Endometrium (tissue), 2 donors: ENCODE measurements around the gene RGL1.

ENCODE experiments used
- FAIRE-seq: peaks from 2 replicates; lab custom pipeline; 2012; peaks lifted over from hg19 to GRCh38; lab: Jason Lieb, UNC
- donor health status: control.
- donor health status: control.

Gene RGL1

DNA sequence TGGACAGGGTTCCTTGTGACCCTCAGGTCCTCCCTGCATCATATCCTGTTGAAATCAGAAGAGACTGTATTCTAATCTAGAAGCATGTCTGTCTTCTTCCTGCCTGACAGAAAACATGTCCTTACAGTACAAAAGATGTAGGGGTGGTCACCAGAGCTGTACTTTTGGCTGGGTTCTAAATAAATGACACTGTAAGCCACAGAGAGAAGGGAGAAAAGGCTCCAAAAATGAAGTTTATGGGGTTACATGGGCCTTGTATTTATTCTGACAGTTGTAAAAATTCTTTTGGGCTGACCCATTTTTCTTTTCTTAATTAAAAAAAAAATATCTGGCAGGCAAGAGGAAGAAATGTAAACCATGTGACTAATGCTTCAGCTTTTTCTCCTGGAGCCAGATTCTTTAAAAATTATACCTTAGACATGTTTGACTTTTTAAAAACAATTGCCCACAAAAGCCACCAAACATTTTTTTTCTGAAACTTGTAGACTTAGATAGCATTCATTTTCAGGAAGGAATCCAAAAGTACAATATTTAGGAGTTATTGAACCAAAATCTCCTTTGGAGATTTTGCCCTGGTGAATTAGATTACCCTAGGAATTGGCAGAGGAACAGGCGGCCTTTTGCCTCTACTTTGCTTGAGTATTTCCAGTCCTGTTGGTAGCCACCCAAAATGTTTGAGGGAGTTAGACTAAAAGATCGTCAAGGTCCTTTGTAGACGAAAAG, 17.1 kb downstream of the RGL1 start:
- peak; percentile 94 for FAIRE-seq

DNA sequence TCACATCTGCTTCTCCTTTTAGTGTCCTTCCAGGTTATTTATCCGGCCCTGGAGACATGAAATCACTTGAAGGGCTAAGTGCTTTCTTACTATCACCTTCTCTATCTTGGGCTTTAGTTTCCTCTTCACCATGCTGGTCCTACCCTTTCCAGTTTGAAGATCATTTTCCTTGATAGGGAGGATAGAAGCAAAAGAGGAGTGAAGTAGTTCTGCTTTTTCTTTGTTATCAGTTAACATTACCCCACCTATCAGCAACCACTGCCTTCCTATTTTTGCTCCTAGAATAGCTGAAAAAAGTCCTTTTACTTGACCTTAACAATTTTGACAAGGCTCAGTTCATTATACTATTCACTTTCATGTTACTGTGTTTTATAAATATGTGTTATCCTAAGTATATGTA, 19.4 kb downstream of the RGL1 start:
- no peak for FAIRE-seq

DNA sequence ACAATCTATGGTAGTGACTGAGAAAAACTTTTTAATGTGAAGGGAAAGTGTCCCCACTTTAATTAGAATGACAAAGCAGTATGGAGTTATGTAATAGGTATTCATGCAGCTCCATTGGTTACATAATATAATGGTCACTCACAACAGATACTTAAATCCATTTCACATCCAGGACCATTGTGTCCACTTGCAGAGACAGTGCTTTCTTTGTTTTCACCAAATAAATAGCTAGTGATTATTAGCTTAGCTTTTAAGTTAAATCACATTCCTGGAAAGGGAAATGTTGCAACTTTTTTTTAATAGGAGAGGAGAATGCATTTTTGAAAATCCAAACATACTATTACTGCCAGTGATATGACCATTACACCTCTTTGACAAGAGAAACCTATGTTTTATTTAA, 22.9 kb downstream of the RGL1 start:
- FAIRE-seq: no peak

DNA sequence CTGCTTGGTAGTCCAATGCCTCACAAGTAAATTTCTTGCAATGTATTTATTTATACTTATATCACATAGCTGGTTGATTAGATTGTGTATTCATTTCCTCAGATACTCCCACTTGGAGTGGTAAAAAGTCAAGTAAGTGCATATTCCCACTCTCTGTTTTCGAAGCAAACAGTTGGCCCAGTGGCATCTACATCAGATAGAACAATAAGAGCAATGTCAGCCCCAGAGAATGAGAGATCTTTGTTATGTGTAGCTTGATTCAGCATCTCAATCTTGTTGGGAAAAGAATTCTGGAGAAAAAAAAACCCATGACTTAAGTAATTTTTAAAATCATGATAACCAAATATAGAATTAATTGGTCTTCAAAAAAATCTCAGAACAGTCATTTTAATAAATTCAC, 25.5 kb downstream of the RGL1 start:
- FAIRE-seq: no peak

DNA sequence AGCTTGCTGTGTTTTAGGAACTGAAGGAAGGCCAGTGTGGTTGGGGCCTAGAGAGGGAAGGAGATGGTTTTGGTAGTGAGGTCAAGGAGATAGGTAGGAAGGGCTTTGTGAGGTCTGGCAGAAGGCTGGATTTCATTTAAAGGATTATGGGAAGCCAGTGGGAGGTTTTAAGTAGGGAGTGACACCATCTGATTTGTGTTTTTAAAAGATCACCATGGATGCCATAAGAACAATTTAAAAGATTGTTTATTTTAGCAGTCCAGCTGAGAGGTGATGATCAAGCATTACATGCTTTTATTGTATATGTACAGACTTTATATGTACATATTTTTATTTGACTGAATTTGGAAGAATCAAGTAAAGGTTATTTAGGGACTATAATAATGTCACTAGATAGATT, 26.4 kb downstream of the RGL1 start:
- FAIRE-seq: no peak

DNA sequence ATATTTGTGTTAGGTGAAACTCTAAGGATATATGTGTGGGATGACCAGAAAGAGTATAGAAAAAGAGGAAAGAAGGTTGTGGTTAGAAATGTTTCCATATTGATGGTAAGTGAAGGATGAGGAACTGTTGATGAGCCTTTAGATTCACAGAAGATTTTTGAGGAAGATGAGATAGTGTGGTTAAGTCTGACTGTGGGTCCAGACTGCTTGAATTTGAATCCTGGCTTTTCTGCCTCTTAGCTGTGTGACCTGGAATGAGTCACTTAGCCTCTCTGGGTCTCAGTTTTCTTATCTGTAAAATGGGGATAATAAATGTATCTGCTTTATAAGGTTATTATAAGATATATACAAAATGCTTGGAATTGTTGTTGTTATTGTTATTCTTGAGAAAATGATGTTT, 27.5 kb downstream of the RGL1 start:
- no peak for FAIRE-seq

DNA sequence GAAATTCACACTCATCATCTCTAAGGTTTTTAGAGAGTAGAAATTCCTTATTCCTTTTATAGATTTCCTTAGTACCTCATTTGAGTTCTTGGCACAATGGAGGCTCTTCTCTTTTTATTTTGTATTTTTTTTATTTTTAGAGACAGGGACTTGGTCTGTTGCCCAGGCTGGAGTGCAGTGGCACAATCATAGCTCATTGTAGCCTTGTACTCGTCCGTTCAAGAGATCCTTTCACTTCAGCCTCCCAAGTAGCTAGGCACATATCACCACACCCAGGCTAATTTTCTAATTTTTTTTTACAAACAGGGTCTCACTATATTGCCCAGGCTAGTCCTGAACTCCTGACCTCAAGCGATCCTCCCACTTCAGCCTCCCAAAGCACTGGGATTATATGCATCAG, 29.6 kb downstream of the RGL1 start:
- no peak for FAIRE-seq

DNA sequence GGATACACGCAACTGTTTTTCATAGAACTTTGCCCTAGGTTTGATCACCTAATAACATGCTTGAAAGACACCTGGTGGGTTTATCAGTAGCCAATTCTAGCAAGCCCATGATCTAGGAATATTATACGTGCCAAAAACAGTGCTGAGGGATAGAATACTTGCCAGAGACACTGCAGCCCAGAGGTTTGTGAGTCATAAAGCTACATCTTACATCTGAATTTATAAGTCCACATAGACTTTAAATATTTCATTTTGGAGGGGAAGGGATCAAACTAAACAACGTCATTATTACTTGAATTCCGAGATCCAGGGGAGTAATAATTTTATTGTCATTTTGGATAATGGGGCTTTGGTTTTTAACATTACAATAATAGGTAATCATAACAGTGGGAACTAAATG, 31.7 kb downstream of the RGL1 start:
- no peak for FAIRE-seq

DNA sequence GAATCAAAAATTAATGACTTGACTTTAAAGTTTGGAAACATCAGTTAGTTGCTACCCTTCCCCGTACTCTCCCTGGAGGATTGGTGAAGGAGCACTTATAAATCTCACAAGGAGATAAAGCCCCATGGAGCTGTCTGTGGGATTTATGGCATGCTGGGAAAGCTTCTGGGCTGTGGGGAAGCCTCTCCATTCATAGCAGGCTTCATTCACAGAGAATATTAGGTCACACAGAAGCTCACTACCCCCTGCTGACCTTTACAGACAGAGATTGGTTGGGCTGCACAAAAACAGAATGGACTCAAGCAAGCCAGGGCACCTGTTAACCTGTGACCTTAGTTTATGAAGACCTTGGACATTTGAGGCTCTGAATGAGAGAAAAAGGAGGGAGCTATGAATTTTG, 32.1 kb downstream of the RGL1 start:
- no peak for FAIRE-seq

DNA sequence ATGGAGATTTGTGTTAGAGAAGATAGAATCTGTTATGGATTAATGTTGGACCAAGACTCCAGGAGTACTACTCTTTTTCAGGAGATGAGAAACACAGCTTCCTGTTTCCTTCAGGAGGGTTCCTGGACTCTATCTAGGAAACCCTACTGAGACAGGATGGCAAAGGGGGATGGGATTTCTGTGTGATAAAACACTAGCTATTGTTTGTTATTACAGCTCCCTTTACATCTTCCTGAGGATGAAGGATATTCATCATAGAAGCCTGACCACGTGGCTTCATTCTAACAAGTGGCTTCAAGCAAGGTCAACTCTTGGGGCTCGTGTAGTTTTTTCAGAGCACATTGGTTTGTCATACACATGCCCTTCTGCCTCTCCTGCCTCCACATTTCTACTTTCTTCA, 33.3 kb downstream of the RGL1 start:
- no peak for FAIRE-seq

DNA sequence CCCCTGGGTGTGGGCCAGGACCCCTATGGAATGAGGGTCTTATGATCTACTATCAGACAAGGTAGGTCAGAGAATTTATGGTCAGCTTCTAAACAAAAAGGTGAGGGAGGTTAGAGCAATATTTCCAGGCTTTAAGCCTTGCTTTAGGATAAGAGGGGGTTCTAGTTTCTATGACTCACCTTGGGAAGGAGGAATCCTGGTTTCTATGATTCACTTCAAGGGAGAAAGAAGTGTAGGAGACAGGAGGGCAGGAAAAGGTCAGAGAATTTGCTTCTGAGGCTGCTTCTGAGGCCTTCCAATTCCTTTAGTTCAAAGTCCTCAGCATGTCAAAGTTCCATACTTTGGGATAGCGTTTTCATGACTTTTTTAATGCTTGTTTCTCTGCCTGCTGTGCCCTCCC, 35.2 kb downstream of the RGL1 start:
- FAIRE-seq: no peak

DNA sequence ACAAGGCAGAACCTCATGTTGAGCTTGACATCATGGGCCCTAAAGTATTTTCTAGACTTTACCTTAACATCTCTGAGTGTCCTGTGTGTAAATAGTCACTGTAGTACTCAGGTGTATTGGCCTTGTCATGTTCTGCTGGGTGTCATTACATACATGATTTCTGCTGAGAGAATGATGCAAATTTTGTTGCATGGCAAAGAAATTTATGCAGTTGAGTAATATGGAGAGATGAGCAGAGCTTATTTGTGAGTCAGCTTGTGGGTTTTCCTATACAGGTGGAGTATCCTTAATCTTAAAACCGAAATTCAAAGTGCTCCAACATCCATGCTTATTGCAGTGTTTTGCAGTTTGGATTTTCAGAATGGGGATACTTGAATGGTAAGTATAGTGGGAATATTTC, 36.6 kb downstream of the RGL1 start:
- FAIRE-seq: no peak

DNA sequence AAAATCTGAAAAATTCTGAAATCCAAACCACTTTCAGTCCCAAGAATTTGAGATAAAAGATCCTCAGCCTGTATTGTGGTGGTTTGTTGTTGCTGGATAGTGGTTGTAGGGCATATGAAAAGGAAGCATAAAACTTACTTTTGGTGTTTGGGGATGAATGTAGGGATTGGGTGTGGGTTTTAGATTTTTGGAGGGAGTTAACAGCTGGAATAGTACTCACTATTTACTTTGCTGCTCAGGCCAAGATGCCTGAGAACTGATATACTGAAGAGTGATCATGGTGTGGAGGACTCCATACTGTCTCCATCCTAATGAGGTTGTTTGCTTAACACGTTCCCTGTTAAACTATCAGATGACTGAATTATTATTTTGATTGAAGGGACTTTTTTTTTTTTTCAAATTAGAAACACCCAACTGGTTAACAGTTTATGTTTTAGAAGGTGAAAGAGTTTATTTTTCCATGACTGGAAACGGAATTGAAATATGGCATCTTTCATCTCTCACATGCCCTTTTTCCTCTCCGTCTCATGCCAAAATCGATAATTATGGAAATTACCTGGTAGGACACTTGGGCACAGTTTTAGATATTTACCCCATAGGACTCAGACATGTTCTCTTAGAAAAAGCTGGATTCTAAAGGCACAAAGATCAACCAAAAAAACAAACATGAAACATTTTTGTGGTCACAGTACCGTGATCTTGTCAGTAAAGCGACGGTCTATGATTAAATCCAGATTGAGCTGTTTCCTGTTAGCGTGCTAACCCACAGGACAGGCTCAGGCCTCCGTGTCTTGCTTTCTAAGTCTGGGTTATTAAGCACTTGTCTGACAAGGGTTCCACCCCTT, 37.3 kb downstream of the RGL1 start:
- peak; percentile 80 for FAIRE-seq

DNA sequence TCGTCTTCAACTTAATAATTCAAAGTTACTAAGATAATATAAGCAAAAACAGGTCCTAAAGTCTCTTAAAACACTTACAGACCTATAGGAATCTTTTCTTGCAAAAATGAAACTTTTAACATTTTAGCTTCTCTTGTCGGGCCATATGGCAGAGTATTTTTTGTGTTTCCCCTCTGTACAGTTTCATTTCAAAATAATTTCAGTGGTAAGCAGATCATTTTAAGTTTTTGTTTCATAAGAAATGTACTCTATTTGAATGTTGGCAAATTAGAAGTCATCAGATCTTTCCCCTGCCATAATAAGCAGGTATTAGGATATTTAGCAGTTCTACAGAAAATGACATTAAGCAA, 37.9 kb downstream of the RGL1 start:
- no peak for FAIRE-seq

DNA sequence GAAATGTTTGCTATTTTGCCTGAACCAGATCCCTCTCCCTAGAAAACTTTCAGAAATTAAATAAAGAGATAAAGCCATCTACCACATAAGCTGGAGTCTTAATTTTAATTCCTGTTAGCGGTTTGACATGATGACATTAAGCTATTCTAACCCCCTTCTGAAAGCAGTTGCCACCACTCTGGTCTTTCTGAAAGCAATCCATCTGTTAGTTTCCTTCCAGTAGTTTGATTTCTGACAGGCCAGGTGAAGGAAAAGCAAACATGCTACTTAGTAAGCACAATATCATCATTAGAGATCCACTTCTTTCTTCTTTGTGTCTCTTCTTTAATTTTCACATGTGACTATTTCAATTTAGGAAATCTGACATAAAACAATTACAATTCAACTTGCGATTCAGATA, 39.9 kb downstream of the RGL1 start:
- no peak for FAIRE-seq

DNA sequence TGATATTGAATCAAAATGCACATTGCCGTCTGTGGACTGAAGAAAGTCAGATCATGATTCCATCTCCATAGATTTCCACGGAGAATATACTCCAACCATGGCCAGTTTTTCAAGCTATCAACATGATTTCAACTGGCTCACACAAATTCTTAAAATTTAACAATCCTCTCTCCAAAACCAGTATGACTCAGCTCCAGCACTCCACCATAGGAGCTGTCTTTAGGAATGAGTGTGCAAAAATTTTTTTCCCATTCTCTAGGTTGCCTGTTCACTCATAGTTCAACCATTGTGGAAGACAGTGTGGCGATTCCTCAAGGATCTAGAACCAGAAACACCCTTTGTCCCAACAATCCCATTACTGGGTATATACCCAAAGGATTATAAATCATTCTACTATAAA, 40.8 kb downstream of the RGL1 start:
- no peak for FAIRE-seq

DNA sequence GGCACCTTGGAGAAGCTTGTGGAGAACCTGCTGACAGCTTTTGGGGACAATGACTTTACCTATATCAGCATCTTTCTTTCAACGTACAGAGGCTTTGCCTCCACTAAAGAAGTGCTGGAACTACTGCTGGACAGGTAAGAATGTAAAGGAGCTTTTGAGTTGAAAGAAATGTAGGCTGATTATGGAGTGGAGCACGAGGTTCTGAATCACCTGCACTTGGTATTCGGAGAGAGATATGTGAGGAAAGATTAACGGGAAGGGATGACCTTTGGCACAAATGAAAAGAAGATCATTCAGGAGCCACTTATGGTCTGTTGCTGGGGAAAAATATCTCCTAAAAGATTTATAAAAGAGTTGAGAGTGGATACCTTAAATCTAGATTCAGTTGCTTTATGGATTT, 42.7 kb downstream of the RGL1 start:
- FAIRE-seq: no peak

DNA sequence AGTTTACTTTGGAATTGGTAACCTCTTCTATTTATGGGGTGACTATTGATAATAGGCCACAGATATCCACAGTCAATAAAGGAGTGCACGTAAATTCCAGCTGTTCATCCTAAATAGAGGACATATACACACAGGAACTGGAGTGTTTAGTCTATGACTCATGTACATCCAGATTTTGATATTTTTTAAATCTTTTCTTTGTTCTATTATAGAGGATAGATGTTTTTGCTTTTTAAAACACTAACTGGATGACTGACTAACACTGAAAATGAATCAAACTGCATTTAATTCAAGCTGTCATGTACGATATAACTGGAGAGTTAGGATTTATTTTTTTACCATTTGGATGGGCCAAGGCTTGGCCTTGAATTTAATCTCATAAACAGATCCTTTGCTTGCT, 45.9 kb downstream of the RGL1 start:
- FAIRE-seq: no peak

DNA sequence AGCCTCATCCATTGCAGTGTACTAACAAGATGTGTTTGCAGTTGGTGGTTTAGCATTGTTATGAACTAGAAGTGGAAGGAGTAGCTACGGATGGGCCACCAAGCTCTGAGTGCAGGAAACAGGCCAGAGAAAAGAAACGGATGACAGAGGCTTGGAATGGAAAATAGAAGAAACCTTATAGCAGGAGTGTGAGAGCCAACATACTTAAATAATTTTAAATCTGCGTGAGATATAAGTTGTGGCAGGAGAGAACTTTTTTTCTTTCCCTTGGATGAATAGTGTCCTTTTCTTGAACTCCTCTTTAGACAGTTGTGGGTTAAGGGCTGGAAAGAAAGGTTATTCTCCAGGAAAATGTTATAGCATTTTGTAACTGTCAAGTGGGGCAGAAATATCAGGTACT, 54.2 kb downstream of the RGL1 start:
- FAIRE-seq: no peak

DNA sequence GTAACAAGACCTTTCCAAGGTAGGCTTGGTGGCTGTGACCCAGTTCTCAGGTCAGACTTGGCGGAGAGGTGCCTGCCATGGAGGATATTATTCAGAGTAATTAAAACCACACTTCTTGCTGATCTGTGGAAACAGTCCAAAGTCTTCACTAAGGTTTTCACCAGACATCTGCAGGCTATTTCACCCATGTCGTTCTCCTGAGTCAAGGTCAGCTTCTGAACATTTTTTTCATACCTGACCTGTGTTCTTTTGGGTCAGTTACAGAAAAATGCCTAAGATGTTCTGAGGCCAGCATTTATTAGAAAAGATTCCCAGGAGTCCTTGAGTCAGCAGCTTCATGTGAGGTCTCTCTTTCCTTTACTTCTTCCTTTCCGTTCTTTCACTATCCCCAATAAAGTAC, 54.9 kb downstream of the RGL1 start:
- peak; percentile 83 for FAIRE-seq

DNA sequence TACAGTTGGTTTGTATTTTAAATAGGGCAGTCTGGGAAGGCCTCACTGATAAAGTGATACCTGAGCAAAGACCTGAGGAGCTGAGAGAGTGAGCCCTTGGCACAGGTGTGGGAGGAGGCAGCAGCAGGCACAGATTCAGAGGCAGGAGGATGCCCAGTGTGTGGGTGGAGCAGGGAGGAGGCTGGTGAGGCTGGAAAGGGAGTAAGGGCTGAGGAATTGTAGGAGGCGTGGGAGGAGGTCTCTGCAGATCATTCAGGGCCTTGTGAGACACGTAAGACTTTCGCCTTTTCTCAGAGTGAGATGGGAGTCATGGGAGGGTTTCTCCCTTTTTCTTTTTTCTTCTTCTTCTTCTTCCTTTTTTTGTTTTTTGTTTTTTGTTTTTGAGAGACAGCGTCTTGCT, 58.0 kb downstream of the RGL1 start:
- FAIRE-seq: no peak

DNA sequence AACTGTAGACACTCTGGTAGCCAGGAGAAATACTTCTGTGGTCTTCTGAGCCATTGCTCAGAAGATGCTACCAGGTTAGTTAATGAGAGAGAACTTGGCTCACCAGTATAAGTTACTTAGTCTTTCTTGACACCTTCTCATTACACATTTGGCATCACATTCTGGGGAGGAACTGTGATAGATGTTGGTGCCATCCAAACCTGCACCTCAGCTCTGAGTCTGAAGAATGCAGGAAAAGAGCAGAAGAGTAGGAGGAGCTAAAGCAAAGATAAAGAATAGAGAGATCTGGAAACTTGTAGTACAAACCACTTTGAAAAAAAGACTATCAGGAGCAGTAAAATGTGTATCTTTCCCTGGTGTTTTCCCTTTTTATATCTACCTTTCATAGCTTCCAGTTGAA, 58.9 kb downstream of the RGL1 start:
- FAIRE-seq: no peak

DNA sequence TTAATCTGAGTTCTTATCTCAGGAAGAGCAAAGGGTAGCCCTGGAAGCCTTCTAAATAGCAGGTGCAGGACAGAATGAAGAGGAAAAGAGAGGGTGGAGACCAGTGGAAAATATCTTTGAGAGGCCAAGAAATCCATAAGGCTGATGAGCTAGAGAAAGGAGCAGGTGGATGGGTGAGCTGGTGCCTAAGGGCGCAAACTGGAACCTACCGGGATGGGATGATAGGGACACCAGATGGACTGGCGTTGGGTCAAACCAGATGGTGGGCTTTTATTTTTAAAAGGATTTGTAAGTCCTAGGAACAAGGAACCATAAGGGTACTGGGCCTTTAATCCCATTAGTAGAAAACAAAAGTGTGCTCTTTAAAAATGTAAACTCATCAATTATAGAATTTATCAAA, 59.7 kb downstream of the RGL1 start:
- no peak for FAIRE-seq

DNA sequence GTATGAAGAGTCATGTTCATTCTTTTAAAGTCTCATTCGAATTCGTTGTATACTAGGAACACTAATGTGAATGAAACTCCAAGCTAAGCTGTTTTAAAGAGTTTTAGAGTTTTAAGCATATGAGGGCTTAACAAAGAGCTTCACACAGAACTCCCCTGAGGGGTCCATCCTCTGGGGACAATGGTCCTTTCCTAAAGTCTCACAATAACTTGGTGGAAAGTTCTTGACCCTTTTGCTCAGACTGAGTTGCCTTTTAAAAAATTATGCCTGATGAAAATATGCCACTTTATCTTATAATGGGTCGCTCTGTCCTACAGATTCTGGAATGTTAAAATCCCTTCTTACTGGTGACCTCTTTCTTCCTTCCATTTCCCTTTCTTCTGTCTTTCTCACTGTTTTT, 64.3 kb downstream of the RGL1 start:
- FAIRE-seq: no peak
